SK-N-MC (cell line): ENCODE measurements around the gene MAGEA10.

Experiments used
- EZH2 ChIP-seq: fragments of 200-600 bp; sonication (generic); IDR thresholded peaks from one replicate; pipeline ENCODE4 v1.6.1; 2017; ENCODE audit warnings: antibody characterized with exemption
- FOXP2 ChIP-seq: optimal IDR thresholded peaks from 2 replicates; pipeline ENCODE3; 2011; ENCODE audit warnings: mild to moderate bottlenecking, moderate library complexity; ENCODE audit not compliant: insufficient read depth; ENCODE audit errors: extremely low read length, control extremely low read depth
- POLR2AphosphoS5 ChIP-seq: IDR thresholded peaks from 2 replicates; pipeline ENCODE4 v1.6.1; 2012; ENCODE audit warnings: mild to moderate bottlenecking, low read depth, low read length, borderline replicate concordance

DNA sequence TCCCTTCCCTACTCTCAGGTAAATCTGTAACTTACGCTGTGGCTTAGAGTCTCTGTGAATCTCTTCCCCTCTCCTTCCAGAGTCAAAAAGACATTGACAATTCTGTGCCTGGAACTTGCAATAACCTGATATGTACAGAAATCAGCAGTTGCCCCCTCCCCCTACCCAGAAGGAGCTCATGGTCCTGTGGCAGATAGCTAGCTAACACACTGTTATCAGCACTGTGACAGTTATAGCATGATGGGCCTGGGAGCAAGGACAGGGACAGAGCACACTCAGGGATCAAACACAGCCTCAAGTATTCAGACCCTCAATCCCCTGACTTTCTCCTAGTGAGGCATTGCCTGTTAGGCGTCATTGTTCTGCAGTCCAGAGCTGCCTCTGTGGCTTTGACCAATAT, 18.7 kb upstream of the MAGEA10 start:
- TF ChIP-seq POLR2AphosphoS5 (no peak), EZH2 (no peak), FOXP2 (no peak)
